HepG2 (cell line): ENCODE results near the gene JADE2. TPM values are rescaled to one million over a fixed set of nuclear protein-coding genes. Genes with fewer than 3 reads are reported as not detected.

Experiments used
- ATAC-seq: fragments of 200-7000 bp; cut with Tn5 transposase; 3 replicates; pipeline ENCODE4 v1.9.1; 2020; ENCODE audit warnings: mild to moderate bottlenecking, moderate library complexity
- BruUV-seq: library from RNA; stranded (reverse); fragments of 400-500 nt; replicated peaks from 2 replicates; lab custom pipeline; 2021; lab: Mats Ljungman, UMichigan
- CTCF ChIA-PET: fragments of 300-600 bp; formaldehyde crosslinking; extraction: SDS; loops from one replicate; lab custom pipeline; 2021; ENCODE audit warnings: low total read pairs, inconsistent platforms, low intra/inter-chr PET ratio; lab: Yijun Ruan, JAX
- POLR2A ChIA-PET: fragments of 350-600 bp; sonication (Branson Sonifier 250); formaldehyde crosslinking; loops from one replicate; lab custom pipeline; 2020; ENCODE audit warnings: antibody characterized with exemption, inconsistent platforms; lab: Yijun Ruan, JAX
- DNase-seq: peaks from one replicate; pipeline ENCODE4 v3.0.0-alpha.2; 2015; ENCODE audit warnings: low spot score
- FAIRE-seq: peaks from 3 replicates; lab custom pipeline; 2011; peaks lifted over from hg19 to GRCh38; lab: Jason Lieb, UNC
- H2AFZ ChIP-seq: one replicate; pipeline ENCODE4 v1.6.1; 2011; ENCODE audit warnings: low read length, inconsistent platforms
- H3K27ac ChIP-seq: fragments of 300-600 bp; 3 replicates; pipeline ENCODE4 v1.8.0; 2011; ENCODE audit warnings: mixed run types, mild to moderate bottlenecking, mixed read lengths, low read length, inconsistent platforms; ENCODE audit not compliant: insufficient read depth; ENCODE audit errors: extremely low read length
- H3K27me3 ChIP-seq, 2 experiments: fragments of 200-600 bp in 1 of 2; 2 replicates in 1 of 2; 3 replicates in 1 of 2; pipeline versions ENCODE4 v1.6.0 to v1.8.0; 2011; ENCODE audit warnings: low read length in 2 of 2, mild to moderate bottlenecking in 2 of 2, moderate library complexity in 2 of 2, inconsistent platforms in 1 of 2; ENCODE audit not compliant: insufficient read depth in 2 of 2, control insufficient read depth in 1 of 2
- H3K36me3 ChIP-seq, 2 experiments: fragments of 200-600 bp in 1 of 2; replicated peaks in 1 of 2; 2 replicates in 1 of 2; 3 replicates in 1 of 2; pipeline versions ENCODE4 v1.5.1 to v1.8.0; 2011; ENCODE audit warnings: low read length in 2 of 2, inconsistent platforms in 1 of 2; ENCODE audit not compliant: insufficient read depth in 2 of 2, control insufficient read depth in 1 of 2
- H3K4me1 ChIP-seq: 2 replicates; pipeline ENCODE4 v1.5.1; 2012; ENCODE audit warnings: low read length, inconsistent platforms; ENCODE audit not compliant: insufficient read depth
- H3K4me2 ChIP-seq: 2 replicates; pipeline ENCODE4 v1.6.0; 2011; ENCODE audit warnings: low read depth, low read length, inconsistent platforms
- H3K4me3 ChIP-seq, 3 experiments: fragments of 200-600 bp in 1 of 3; sonication (generic), shearing (Covaris generic) in 1 of 3; replicated peaks in 1 of 3; 2 replicates each; pipeline ENCODE4 v1.5.1; 2011 to 2016; ENCODE audit warnings: low read length in 3 of 3, inconsistent platforms in 2 of 3, low read depth in 2 of 3, mild to moderate bottlenecking in 2 of 3, control low read depth in 1 of 3, mixed read lengths in 1 of 3; ENCODE audit not compliant: insufficient read depth in 1 of 3
- H3K79me2 ChIP-seq: one replicate; pipeline ENCODE4 v1.6.1; 2011; ENCODE audit warnings: low read length, inconsistent platforms; ENCODE audit not compliant: insufficient read depth
- H3K9ac ChIP-seq: 2 replicates; pipeline ENCODE4 v1.6.0; 2011; ENCODE audit warnings: mild to moderate bottlenecking, low read depth, low read length, inconsistent platforms; ENCODE audit not compliant: insufficient read depth
- H3K9me3 ChIP-seq: 2 replicates; pipeline ENCODE4 v1.5.1; 2012; ENCODE audit warnings: mild to moderate bottlenecking, low read length
- H4K20me1 ChIP-seq: 2 replicates; pipeline ENCODE4 v1.6.0; 2011; ENCODE audit warnings: inconsistent platforms, mild to moderate bottlenecking, low read length, moderate library complexity; ENCODE audit not compliant: insufficient read depth
- FOXA1 ChIP-seq, 2 experiments: fragments of 450-650 bp in 1 of 2; sonication (generic) in 1 of 2; formaldehyde crosslinking in 1 of 2; IDR thresholded peaks; 2 replicates each; pipeline versions ENCODE4 v1.4.0 to v1.6.1; 2016 to 2020; ENCODE audit warnings: missing genetic modification reagents in 1 of 2
- PLRG1 ChIP-seq: fragments of 450-650 bp; conservative IDR thresholded peaks from 2 replicates; pipeline ENCODE4 v1.6.1; 2016
- REST ChIP-seq, 2 experiments: IDR thresholded peaks; 2 replicates each; pipeline ENCODE4 v1.6.1; 2011 to 2012; ENCODE audit warnings: low read length in 2 of 2, borderline replicate concordance in 1 of 2, low read depth in 1 of 2, mild to moderate bottlenecking in 1 of 2, moderate library complexity in 1 of 2
- REXO4 ChIP-seq: sonication (generic); formaldehyde crosslinking; IDR thresholded peaks from 2 replicates; pipeline ENCODE4 v1.8.0; 2022; ENCODE audit warnings: missing genetic modification reagents, mild to moderate bottlenecking, borderline replicate concordance
- SOX5 ChIP-seq: IDR thresholded peaks from 2 replicates; pipeline ENCODE4 v1.6.1; 2016; ENCODE audit warnings: borderline replicate concordance
- SPEN ChIP-seq: sonication (generic); formaldehyde crosslinking; IDR thresholded peaks from 2 replicates; pipeline ENCODE4 v1.5.1; 2020; ENCODE audit warnings: low read depth, mild to moderate bottlenecking, missing genetic modification reagents
- TP53 ChIP-seq: sonication (generic); formaldehyde crosslinking; conservative IDR thresholded peaks from 2 replicates; pipeline ENCODE4 v1.4.0; 2020; ENCODE audit warnings: missing genetic modification reagents
- ZBTB39 ChIP-seq: sonication (generic); formaldehyde crosslinking; IDR thresholded peaks from 2 replicates; pipeline ENCODE4 v1.5.0; 2020; ENCODE audit warnings: missing genetic modification reagents
- ZNF281 ChIP-seq: sonication (generic); formaldehyde crosslinking; IDR thresholded peaks from 2 replicates; pipeline ENCODE4 v1.4.0; 2020; ENCODE audit warnings: missing genetic modification reagents, borderline replicate concordance
- ZNF609 ChIP-seq: sonication (generic); formaldehyde crosslinking; IDR thresholded peaks from 2 replicates; pipeline ENCODE4 v1.4.0; 2020; ENCODE audit warnings: mild to moderate bottlenecking, missing genetic modification reagents, borderline replicate concordance
- WGBS: methylation state at CpG from one replicate; pipeline ENCODE4 v1.1.6; 2017; ENCODE audit warnings: low lambda C conversion rate; 5-methylcytosine and 5-hydroxymethylcytosine counted together
- in situ Hi-C: cut with HindIII; loops from 2 replicates; pipeline ENCODE4 v1.10.0; 2017; ENCODE audit warnings: low pct_unique_long_range_greater_than_20kb; ENCODE audit not compliant: extremely low pct_ligation_motif_present
- intact Hi-C: fragments of 100-400 bp; cut with micrococcal nuclease; formaldehyde crosslinking; loops from one replicate; pipeline ENCODE4 v1.10.0; 2022; ENCODE audit not compliant: unreplicated experiment
- polyA plus RNA-seq, 8 experiments: library from polyadenylated mRNA; depleted of rRNA in 3 of 8; stranded (reverse) in 7 of 8; unstranded in 1 of 8; fragments of >200 nt; fragmentation: Illumina TruSeq in 4 of 8; extraction: Trizol in 4 of 8; gene quantifications; 2 replicates each; pipeline versions ENCODE4 v1.2.1 to v1.2.3, GENCODE V29; 2011 to 2016; ENCODE audit warnings: low read depth in 4 of 8, missing spikeins in 1 of 8, mixed read lengths in 1 of 8; ENCODE audit not compliant: insufficient read depth in 1 of 8
- total RNA-seq, 5 experiments: library from RNA; depleted of rRNA; stranded (reverse); fragments of >200 nt; fragmentation: Illumina TruSeq; extraction: Trizol; gene quantifications; 2 replicates each; pipeline ENCODE4 v1.2.3, GENCODE V29; 2016; ENCODE audit warnings: low read depth in 1 of 5

The JADE2 gene
- total and polyA plus RNA-seq, 2 of the 13 experiments (the other 11 are each of a cell fraction or from before 2014, with no cell fraction given), result 7.5 to 15.1 TPM

GRCh38 chr5:134569758-134570364 lies 44.4 kb downstream of the JADE2 start:
- peaks cover 22 to 73% of the 10 kb centered on the region in 2 experiments for H3K36me3 ChIP-seq
- H3K4me2 ChIP-seq, result no peak overlapping the region
- H2AFZ ChIP-seq, result no peak overlapping the region
- ATAC-seq (no peak), DNase-seq (no peak), FAIRE-seq (no peak)
- H3K27ac ChIP-seq, result no peak overlapping the region
- no peaks in the 10 kb centered on the region for H3K79me2 ChIP-seq
- ChIA-PET CTCF (no interaction called here), POLR2A (no interaction called here)
- H3K9ac ChIP-seq, result no peak overlapping the region
- no TSS peak for BruUV-seq
- WGBS, result 97% methylated on average over 6 of the region's 6 CpGs
- no peak overlapping the region for H3K4me3 ChIP-seq
- H3K4me1 ChIP-seq, result no peaks in the 10 kb centered on the region
- in situ Hi-C loops, result no loop called here
- H3K9me3 ChIP-seq, result no peaks in the 10 kb centered on the region
- intact Hi-C loops, result no loop called here
- H4K20me1 ChIP-seq, result no peaks in the 10 kb centered on the region
- no peaks in the 10 kb centered on the region for H3K27me3 ChIP-seq
- TF ChIP-seq TP53, result no peak
- TF ChIP-seq SPEN, result no peak
- TF ChIP-seq SOX5 (CRISPR knock-in tag), result no peak
- TF ChIP-seq ZBTB39 (CRISPR knock-in tag), result no peak
- TF ChIP-seq ZNF281 (CRISPR knock-in tag), result no peak
- TF ChIP-seq ZNF609, result no peak
- no peak for TF ChIP-seq REST (IDR thresholded peaks at IDR 0.05; ENCODE audit: borderline replicate concordance in 1 of 2, low read depth in 1 of 2, low read length in 2 of 2)
- no peak for TF ChIP-seq REXO4 (CRISPR knock-in tag)
- TF ChIP-seq FOXA1 (IDR thresholded peaks at IDR 0.05), result no peak
- TF ChIP-seq FOXA1 (CRISPR knock-in tag; IDR thresholded peaks at IDR 0.05), result no peak
- TF ChIP-seq PLRG1, result no peak
